GM18951 (cell line): Measurements from ENCODE around the gene ANXA11.
"Not testable (repeated sequence)": the region's sequence is repeated elsewhere in the genome, so short reads cannot be mapped to it uniquely, and the experiment has no call there.

Experiments
- POLR2A ChIP-seq: IDR thresholded peaks from 4 replicates; pipeline ENCODE4 v1.6.1; 2011; ENCODE audit warnings: mild to moderate bottlenecking; ENCODE audit not compliant: insufficient read length, insufficient read depth; ENCODE audit errors: extremely low read depth
- in situ Hi-C: fragments of 300-500 bp; cut with MboI; formaldehyde crosslinking; loops from one replicate; pipeline ENCODE4 v1.12.0; 2022; ENCODE audit warnings: low sequenced_read_pairs, mixed read lengths, inconsistent platforms; ENCODE audit not compliant: unreplicated experiment

ANXA11 gene

GRCh38 chr10:80158598-80159127 is 46.7 kb downstream of the ANXA11 start:
- TF ChIP-seq POLR2A: no peak
- in situ Hi-C loops: loop anchor here (10.0 kb wide), 1 partner anchor 56 kb away; no protein-coding TSS in a partner anchor

GRCh38 chr10:80158126-80158525 is 47.2 kb downstream of the ANXA11 start:
- in situ Hi-C loops: loop anchor here (10.0 kb wide), 1 partner anchor 57 kb away; no protein-coding TSS in a partner anchor
- no peak for TF ChIP-seq POLR2A

- no peak for TF ChIP-seq POLR2A
- in situ Hi-C loops: loop anchor here (10.0 kb wide), 1 partner anchor 57 kb away; no protein-coding TSS in a partner anchor
Observed at GRCh38 chr10:80157561-80157960, 47.8 kb downstream of the ANXA11 start.

GRCh38 chr10:80156216-80156615 is 49.1 kb downstream of the ANXA11 start:
- no peak for TF ChIP-seq POLR2A
- in situ Hi-C loops: loop anchor here (10.0 kb wide), 1 partner anchor 59 kb away; no protein-coding TSS in a partner anchor

GRCh38 chr10:80155696-80156215 is 49.6 kb downstream of the ANXA11 start:
- in situ Hi-C loops: loop anchor here (10.0 kb wide), 1 partner anchor 59 kb away; no protein-coding TSS in a partner anchor
- TF ChIP-seq POLR2A: no peak

GRCh38 chr10:80154978-80155695 is 50.2 kb downstream of the ANXA11 start:
- in situ Hi-C loops: loop anchor here (10.0 kb wide), 1 partner anchor 60 kb away; no protein-coding TSS in a partner anchor
- no peak for TF ChIP-seq POLR2A

GRCh38 chr10:80154626-80154977 is 50.7 kb downstream of the ANXA11 start:
- TF ChIP-seq POLR2A: no peak
- in situ Hi-C loops: loop anchor here (10.0 kb wide), 1 partner anchor 60 kb away; no protein-coding TSS in a partner anchor

GRCh38 chr10:80153460-80153859 is 51.9 kb downstream of the ANXA11 start:
- in situ Hi-C loops: loop anchor here (10.0 kb wide), 1 partner anchor 61 kb away; no protein-coding TSS in a partner anchor
- no peak for TF ChIP-seq POLR2A

- in situ Hi-C loops: loop anchor here (10.0 kb wide), 1 partner anchor 62 kb away; no protein-coding TSS in a partner anchor
- no peak for TF ChIP-seq POLR2A
Observed at GRCh38 chr10:80152820-80153219, 52.5 kb downstream of the ANXA11 start.

- in situ Hi-C loops: loop anchor here (10.0 kb wide), 1 partner anchor 65 kb away; no protein-coding TSS in a partner anchor
- no peak for TF ChIP-seq POLR2A
Observed at GRCh38 chr10:80150172-80150571, 55.2 kb downstream of the ANXA11 start.

GRCh38 chr10:80149123-80149522 is 56.2 kb downstream of the ANXA11 start:
- TF ChIP-seq POLR2A: no peak
- in situ Hi-C loops: no loop called here

- no peak for TF ChIP-seq POLR2A
- in situ Hi-C loops: no loop called here
Observed at GRCh38 chr10:80148166-80148805, 57.1 kb downstream of the ANXA11 start.

GRCh38 chr10:80146918-80147317 is 58.4 kb downstream of the ANXA11 start:
- in situ Hi-C loops: no loop called here
- TF ChIP-seq POLR2A: no peak

GRCh38 chr10:80145406-80146308 is 59.7 kb downstream of the ANXA11 start:
- in situ Hi-C loops: not testable (repeated sequence)
